Endodermal cell (in vitro differentiated cells): ENCODE data around the gene RCAN1. TPM values are rescaled to one million over a fixed set of nuclear protein-coding genes. Genes with fewer than 3 reads are reported as not detected.
"Not testable (repeated sequence)": the region's sequence is repeated elsewhere in the genome, so short reads cannot be mapped to it uniquely, and the experiment has no call there.

ENCODE experiments used
- DNase-seq: peaks from one replicate; pipeline ENCODE4 v3.0.0-alpha.2; 2017
- H3K27ac ChIP-seq: 2 replicates; pipeline ENCODE4 v1.5.1; 2013; ENCODE audit warnings: mild to moderate bottlenecking, low read depth, low read length, moderate library complexity
- H3K27me3 ChIP-seq: 2 replicates; pipeline ENCODE4 v1.6.1; 2013; ENCODE audit warnings: mild to moderate bottlenecking, low read length, moderate library complexity; ENCODE audit not compliant: insufficient read depth, control insufficient read depth, poor library complexity, severe bottlenecking
- H3K36me3 ChIP-seq: 2 replicates; pipeline ENCODE4 v1.7.0; 2013; ENCODE audit warnings: mild to moderate bottlenecking, low read length, moderate library complexity; ENCODE audit not compliant: control insufficient read depth, insufficient read depth
- H3K4me1 ChIP-seq: one replicate; pipeline ENCODE4 v1.7.0; 2013; ENCODE audit warnings: low read length; ENCODE audit not compliant: control insufficient read depth, insufficient read depth
- H3K4me3 ChIP-seq: 2 replicates; pipeline ENCODE4 v1.5.1; 2013; ENCODE audit warnings: mild to moderate bottlenecking, low read length, moderate library complexity
- H3K9ac ChIP-seq: 2 replicates; pipeline ENCODE4 v1.6.1; 2013; ENCODE audit warnings: mild to moderate bottlenecking, low read length, moderate library complexity; ENCODE audit not compliant: poor library complexity, severe bottlenecking; ENCODE audit errors: extremely low read depth
- H3K9me3 ChIP-seq: 2 replicates; pipeline ENCODE4 v1.6.1; 2013; ENCODE audit warnings: mild to moderate bottlenecking, low read length, moderate library complexity; ENCODE audit not compliant: control insufficient read depth
- H3K27ac Mint-ChIP-seq: 2 replicates; pipeline ENCODE4 v1.8.0; 2020; ENCODE audit warnings: mixed read lengths
- H3K27me3 Mint-ChIP-seq: 2 replicates; pipeline ENCODE4 v1.8.0; 2021; ENCODE audit warnings: mild to moderate bottlenecking, mixed read lengths; ENCODE audit not compliant: insufficient read depth
- H3K36me3 Mint-ChIP-seq: 2 replicates; pipeline ENCODE4 v1.8.0; 2020; ENCODE audit warnings: low read depth, mixed read lengths
- H3K4me1 Mint-ChIP-seq: 2 replicates; pipeline ENCODE4 v1.8.0; 2020; ENCODE audit warnings: mixed read lengths
- H3K4me3 Mint-ChIP-seq: 2 replicates; pipeline ENCODE4 v1.8.0; 2020; ENCODE audit warnings: mild to moderate bottlenecking, moderate library complexity, mixed read lengths
- H3K9me3 Mint-ChIP-seq: 2 replicates; pipeline ENCODE4 v1.8.0; 2020; ENCODE audit warnings: mild to moderate bottlenecking, mixed read lengths
- WGBS, 2 experiments: methylation state at CpG; one replicate each; pipeline versions ENCODE4 v1.1.5 to v1.1.7; 2013; ENCODE audit warnings: missing lambda C conversion rate in 2 of 2, mixed read lengths in 1 of 2; ENCODE audit not compliant: insufficient coverage in 1 of 2, insufficient read length in 1 of 2; 5-methylcytosine and 5-hydroxymethylcytosine counted together
- total RNA-seq, 2 donors: library from RNA; stranded (reverse); fragmentation: NEBNext Ultra II Directional in 1 of 2; extraction: Animal tissue kit (Norgen Biotek cat#: 25700) in 1 of 2; gene quantifications; 2 replicates in 1 of 2; 3 replicates in 1 of 2; pipeline ENCODE4 v1.2.1, GENCODE V29; 2021
- TF ChIP-seq, protein P1 (sequence below): fragments of 200-600 bp; sonication (generic); conservative IDR thresholded peaks from 2 replicates; pipeline ENCODE4 v1.5.0; 2021; ENCODE audit warnings: antibody characterized with exemption, mild to moderate bottlenecking

RCAN1 gene
- total RNA-seq, 2 donors from 2014 or later = 6.1 to 6.7 TPM

DNA sequence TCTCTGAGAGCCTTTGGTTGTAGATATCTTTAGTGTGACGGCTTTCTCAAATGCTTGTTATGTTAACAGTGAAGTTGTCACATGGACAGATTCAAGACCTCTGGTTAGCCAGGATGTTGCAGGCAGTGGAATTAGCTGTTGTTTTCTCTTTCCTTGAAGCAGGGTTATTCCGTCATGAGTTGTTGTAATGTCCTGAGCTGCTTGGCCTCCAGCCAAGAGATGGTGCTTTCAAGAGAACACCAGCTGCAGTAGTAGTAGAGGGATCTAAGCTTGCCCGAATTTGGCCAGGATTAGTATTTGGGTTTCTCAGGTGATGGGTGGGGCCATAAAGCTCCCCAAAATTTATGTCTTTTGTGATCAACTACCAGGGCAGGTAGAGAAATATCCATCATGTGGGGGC, 116.3 kb downstream of the RCAN1 start:
- H3K4me1 ChIP-seq = peaks cover 6% of the 10 kb centered on the region
- no peak overlapping the region for H3K27ac ChIP-seq
- H3K9me3 Mint-ChIP-seq = peaks cover 26% of the 10 kb centered on the region
- H3K27me3 Mint-ChIP-seq = peaks cover 12% of the 10 kb centered on the region
- DNase-seq = no peak
- peaks cover 8% of the 10 kb centered on the region for H3K4me1 Mint-ChIP-seq
- no peak overlapping the region for H3K27ac Mint-ChIP-seq
- peaks cover 17% of the 10 kb centered on the region for H3K27me3 ChIP-seq
- no peak overlapping the region for H3K4me3 ChIP-seq
- no peak overlapping the region for H3K9ac ChIP-seq
- H3K36me3 Mint-ChIP-seq = no peaks in the 10 kb centered on the region
- TF ChIP-seq, protein P1, sequence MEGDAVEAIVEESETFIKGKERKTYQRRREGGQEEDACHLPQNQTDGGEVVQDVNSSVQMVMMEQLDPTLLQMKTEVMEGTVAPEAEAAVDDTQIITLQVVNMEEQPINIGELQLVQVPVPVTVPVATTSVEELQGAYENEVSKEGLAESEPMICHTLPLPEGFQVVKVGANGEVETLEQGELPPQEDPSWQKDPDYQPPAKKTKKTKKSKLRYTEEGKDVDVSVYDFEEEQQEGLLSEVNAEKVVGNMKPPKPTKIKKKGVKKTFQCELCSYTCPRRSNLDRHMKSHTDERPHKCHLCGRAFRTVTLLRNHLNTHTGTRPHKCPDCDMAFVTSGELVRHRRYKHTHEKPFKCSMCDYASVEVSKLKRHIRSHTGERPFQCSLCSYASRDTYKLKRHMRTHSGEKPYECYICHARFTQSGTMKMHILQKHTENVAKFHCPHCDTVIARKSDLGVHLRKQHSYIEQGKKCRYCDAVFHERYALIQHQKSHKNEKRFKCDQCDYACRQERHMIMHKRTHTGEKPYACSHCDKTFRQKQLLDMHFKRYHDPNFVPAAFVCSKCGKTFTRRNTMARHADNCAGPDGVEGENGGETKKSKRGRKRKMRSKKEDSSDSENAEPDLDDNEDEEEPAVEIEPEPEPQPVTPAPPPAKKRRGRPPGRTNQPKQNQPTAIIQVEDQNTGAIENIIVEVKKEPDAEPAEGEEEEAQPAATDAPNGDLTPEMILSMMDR = no peak
- no peak overlapping the region for H3K4me3 Mint-ChIP-seq
- H3K9me3 ChIP-seq = peaks cover 23% of the 10 kb centered on the region
- WGBS, 2 experiments = 89 to 100% methylated on average over 3 of the region's 3 CpGs
- no peaks in the 10 kb centered on the region for H3K36me3 ChIP-seq

DNA sequence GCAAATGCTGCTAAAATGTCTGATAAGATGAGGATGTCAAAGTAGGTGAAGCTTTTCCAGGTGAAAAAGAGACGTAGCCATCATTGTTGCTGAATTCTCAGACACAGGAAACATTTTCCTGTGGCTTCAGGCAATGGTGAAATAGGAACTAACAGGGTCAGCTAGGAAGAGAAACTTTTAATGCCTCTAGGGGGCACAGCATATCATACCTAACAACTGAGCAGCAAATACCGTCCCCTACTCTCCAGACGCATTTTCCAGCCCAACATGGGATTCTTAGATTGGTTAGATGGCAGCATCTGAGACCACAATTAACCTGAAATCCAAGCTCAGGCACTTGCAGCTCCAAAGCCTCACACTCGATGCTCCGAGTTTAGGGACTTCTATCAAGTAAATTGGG, 131.1 kb downstream of the RCAN1 start:
- H3K27ac Mint-ChIP-seq, H3K27me3 ChIP-seq, H3K36me3 Mint-ChIP-seq, H3K9me3 Mint-ChIP-seq, H3K27me3 Mint-ChIP-seq, H3K9ac ChIP-seq, H3K4me3 Mint-ChIP-seq, H3K36me3 ChIP-seq, H3K4me3 ChIP-seq, DNase-seq, H3K4me1 Mint-ChIP-seq, H3K27ac ChIP-seq, H3K4me1 ChIP-seq, H3K9me3 ChIP-seq: not testable (repeated sequence)
- WGBS, 2 experiments = no CpG with 5 or more reads among the region's 5 CpGs

DNA sequence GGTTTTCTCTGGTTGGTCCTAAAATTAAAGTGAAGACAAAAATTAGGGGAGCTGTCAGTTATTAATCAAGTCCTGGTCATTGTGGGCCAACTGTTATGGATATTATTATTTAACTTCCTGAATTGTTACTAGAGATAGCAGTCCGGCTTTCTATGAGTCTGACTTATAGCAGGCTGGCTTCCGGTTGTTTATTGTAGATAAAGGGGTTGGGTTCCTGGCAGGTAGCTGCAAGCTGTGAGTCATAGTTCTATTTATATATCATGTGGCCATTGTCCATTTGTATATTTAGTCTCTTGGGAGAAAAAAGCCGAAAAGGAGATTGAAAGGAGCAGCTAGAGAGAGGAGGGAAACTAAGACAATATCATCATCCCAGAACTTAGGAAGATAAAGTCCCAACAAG, 131.5 kb downstream of the RCAN1 start:
- H3K27me3 ChIP-seq, H3K9me3 Mint-ChIP-seq, H3K9me3 ChIP-seq, H3K9ac ChIP-seq, H3K27ac ChIP-seq, H3K4me3 Mint-ChIP-seq, DNase-seq, H3K27ac Mint-ChIP-seq, H3K4me1 ChIP-seq, H3K4me3 ChIP-seq, H3K4me1 Mint-ChIP-seq, H3K27me3 Mint-ChIP-seq, H3K36me3 ChIP-seq, H3K36me3 Mint-ChIP-seq: not testable (repeated sequence)
- WGBS, 2 experiments = no CpG with 5 or more reads among the region's 3 CpGs

DNA sequence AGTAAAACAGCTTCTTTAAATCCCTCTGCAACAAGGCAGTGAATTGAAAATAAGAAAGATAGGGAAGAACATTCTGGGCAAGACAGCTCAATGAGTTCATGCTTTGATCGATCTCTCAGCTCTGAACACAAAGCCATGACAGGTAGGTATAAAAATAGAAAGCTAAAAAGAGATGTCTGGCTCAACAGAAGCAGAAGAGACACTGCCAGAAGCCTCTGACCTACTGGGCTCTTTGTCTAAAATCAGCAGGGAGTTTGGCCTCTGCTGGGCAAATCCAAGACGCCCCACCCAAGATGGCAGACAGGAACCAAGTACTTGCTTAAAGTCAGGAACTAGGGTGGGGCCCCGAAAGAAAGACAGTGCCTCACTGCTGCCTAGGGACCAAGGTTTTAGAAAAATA, 147.6 kb downstream of the RCAN1 start:
- WGBS, 2 experiments = no CpG with 5 or more reads among the region's 3 CpGs
- not testable (repeated sequence) for H3K27ac Mint-ChIP-seq, DNase-seq, H3K27ac ChIP-seq, H3K9ac ChIP-seq, H3K4me1 Mint-ChIP-seq, H3K27me3 ChIP-seq, H3K4me3 Mint-ChIP-seq, H3K4me3 ChIP-seq, H3K4me1 ChIP-seq, H3K36me3 ChIP-seq, H3K9me3 ChIP-seq, H3K9me3 Mint-ChIP-seq, H3K36me3 Mint-ChIP-seq, H3K27me3 Mint-ChIP-seq

Other genes with a start within 250 kb of the RCAN1 start
- gene SMIM11, start 239.6 kb downstream of the RCAN1 start, total RNA-seq = 10 to 100 TPM in 1 of 2 donors, 1 to 10 TPM in 1; 2.4 to 10.5 TPM
- gene SMIM34, start 191.2 kb downstream of the RCAN1 start, total RNA-seq = not detected
- gene KCNE1, start 102.9 kb downstream of the RCAN1 start, total RNA-seq = under 1 TPM in 1 of 2 donors, not detected in 1; 0.24 TPM
- gene CLIC6, start 53.9 kb upstream of the RCAN1 start, total RNA-seq = 1 to 10 TPM; 1.7 to 2.4 TPM